ENCODE measurements around the gene TUBB6. TPM values are rescaled to one million over a fixed set of nuclear protein-coding genes. Genes with fewer than 3 reads are reported as not detected.

Gene TUBB6
- total RNA-seq, 1 experiment from 2014 or later: 87.1 TPM

Small RNA genes lying within 50 kb of the gene (small RNA-seq; reads per million reads assigned to genes)
- gene RNU6-170P: 0 reads per million in 2 experiments

Other genes with a start within 250 kb of the TUBB6 start
- not detected in 2 replicates for gene ANKRD62, start 214.4 kb upstream of the TUBB6 start, total RNA-seq (2014; rRNA removed; shearing (Covaris generic))
- not detected in 2 replicates for gene CIDEA, start 53.9 kb upstream of the TUBB6 start, total RNA-seq (2014; rRNA removed; shearing (Covaris generic))
- gene AFG3L2, start 69.0 kb downstream of the TUBB6 start, total RNA-seq (2014; rRNA removed; shearing (Covaris generic)): 57.3 and 57.5 TPM in 2 replicates
- 3.1 and 5.8 TPM in 2 replicates for gene PRELID3A, start 99.7 kb downstream of the TUBB6 start, total RNA-seq (2014; rRNA removed; shearing (Covaris generic))